OCI-LY1 (cell line): Measurements from ENCODE around the gene ACHE.
"Not testable (repeated sequence)": the region's sequence is repeated elsewhere in the genome, so short reads cannot be mapped to it uniquely, and the experiment has no call there.

Source experiments
- EZH2 ChIP-seq: fragments of 200-600 bp; sonication (generic), shearing (Covaris generic); IDR thresholded peaks from 2 replicates; pipeline ENCODE4 v1.8.0; 2017; ENCODE audit warnings: borderline replicate concordance, mixed run types, mild to moderate bottlenecking, antibody characterized with exemption, low read length, moderate library complexity, mixed read lengths
- TF ChIP-seq, protein P1 (sequence below): fragments of 200-600 bp; sonication (generic), shearing (Covaris generic); IDR thresholded peaks from 2 replicates; pipeline ENCODE4 v1.5.1; 2017; ENCODE audit warnings: mild to moderate bottlenecking, antibody characterized with exemption, low read length, moderate library complexity, mixed read lengths

DNA sequence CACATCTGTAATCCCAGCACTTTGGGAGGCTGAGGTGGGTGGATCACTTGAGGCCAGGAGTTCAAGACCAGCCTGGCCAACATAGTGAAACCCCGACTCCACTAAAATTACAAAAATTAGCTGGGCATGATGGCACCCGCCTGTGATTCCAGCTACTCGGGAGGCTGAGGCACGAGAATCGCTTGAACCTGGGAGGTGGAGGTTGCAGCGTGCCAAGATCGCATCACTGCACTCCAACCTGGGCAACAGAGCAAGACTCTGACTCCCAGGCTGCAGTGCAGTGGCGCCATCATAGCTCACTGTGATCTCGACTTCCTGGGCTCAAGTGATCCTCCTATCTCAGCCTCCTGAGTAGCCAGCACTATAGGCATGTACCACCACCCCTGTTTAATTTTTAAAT, 40.8 kb downstream of the ACHE start:
- TF ChIP-seq, protein P1, sequence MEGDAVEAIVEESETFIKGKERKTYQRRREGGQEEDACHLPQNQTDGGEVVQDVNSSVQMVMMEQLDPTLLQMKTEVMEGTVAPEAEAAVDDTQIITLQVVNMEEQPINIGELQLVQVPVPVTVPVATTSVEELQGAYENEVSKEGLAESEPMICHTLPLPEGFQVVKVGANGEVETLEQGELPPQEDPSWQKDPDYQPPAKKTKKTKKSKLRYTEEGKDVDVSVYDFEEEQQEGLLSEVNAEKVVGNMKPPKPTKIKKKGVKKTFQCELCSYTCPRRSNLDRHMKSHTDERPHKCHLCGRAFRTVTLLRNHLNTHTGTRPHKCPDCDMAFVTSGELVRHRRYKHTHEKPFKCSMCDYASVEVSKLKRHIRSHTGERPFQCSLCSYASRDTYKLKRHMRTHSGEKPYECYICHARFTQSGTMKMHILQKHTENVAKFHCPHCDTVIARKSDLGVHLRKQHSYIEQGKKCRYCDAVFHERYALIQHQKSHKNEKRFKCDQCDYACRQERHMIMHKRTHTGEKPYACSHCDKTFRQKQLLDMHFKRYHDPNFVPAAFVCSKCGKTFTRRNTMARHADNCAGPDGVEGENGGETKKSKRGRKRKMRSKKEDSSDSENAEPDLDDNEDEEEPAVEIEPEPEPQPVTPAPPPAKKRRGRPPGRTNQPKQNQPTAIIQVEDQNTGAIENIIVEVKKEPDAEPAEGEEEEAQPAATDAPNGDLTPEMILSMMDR, result not testable (repeated sequence)
- TF ChIP-seq EZH2, result not testable (repeated sequence)
